Panc1 (cell line): ENCODE measurements around the gene DNM3.

Source experiments
- POLR2AphosphoS5 ChIP-seq: IDR thresholded peaks from 2 replicates; pipeline ENCODE4 v1.6.1; 2012; ENCODE audit warnings: mild to moderate bottlenecking, low read depth, low read length, moderate library complexity
- SIN3A ChIP-seq: IDR thresholded peaks from 2 replicates; pipeline ENCODE4 v1.6.1; 2012; ENCODE audit warnings: low read depth, mild to moderate bottlenecking, low read length, moderate library complexity, borderline replicate concordance; ENCODE audit not compliant: insufficient read depth
- TCF7L2 ChIP-seq: IDR thresholded peaks from 2 replicates; pipeline ENCODE4 v1.6.1; 2011; ENCODE audit warnings: mild to moderate bottlenecking, low read depth, low read length, inconsistent platforms
- TF ChIP-seq, protein P1 (sequence below): fragments of 450-650 bp; IDR thresholded peaks from 2 replicates; pipeline ENCODE4 v1.5.1; 2017; ENCODE audit warnings: mild to moderate bottlenecking
- TF ChIP-seq, protein P2 (sequence below), 2 experiments: IDR thresholded peaks; 2 replicates each; pipeline ENCODE4 v1.6.1; 2011 to 2012; ENCODE audit warnings: low read depth in 2 of 2, control low read depth in 1 of 2, low read length in 1 of 2, mild to moderate bottlenecking in 1 of 2, moderate library complexity in 1 of 2; ENCODE audit not compliant: insufficient read depth in 1 of 2

DNA sequence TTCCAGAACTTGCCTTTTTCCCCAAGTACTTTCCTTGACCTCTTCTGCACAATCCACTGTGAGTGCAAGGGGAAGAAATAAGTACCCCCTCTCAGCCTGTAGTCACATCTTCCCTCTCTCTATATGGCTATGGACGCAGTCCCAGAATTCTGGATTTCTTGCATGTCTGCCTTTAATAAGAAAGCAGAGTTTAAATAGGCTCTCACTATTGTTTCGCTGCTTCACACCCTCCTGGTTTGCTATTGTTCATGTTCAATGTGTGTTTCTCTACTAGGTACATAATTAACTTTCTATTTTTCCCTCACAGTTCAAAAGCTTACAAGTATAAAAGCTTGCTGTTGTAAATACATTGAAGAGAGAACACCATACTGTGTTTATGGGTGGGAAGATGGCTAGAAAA lies 397.7 kb downstream of the DNM3 start:
- TF ChIP-seq, protein P1, sequence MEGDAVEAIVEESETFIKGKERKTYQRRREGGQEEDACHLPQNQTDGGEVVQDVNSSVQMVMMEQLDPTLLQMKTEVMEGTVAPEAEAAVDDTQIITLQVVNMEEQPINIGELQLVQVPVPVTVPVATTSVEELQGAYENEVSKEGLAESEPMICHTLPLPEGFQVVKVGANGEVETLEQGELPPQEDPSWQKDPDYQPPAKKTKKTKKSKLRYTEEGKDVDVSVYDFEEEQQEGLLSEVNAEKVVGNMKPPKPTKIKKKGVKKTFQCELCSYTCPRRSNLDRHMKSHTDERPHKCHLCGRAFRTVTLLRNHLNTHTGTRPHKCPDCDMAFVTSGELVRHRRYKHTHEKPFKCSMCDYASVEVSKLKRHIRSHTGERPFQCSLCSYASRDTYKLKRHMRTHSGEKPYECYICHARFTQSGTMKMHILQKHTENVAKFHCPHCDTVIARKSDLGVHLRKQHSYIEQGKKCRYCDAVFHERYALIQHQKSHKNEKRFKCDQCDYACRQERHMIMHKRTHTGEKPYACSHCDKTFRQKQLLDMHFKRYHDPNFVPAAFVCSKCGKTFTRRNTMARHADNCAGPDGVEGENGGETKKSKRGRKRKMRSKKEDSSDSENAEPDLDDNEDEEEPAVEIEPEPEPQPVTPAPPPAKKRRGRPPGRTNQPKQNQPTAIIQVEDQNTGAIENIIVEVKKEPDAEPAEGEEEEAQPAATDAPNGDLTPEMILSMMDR, result no peak
- no peak for TF ChIP-seq SIN3A
- TF ChIP-seq POLR2AphosphoS5, result no peak
- TF ChIP-seq, protein P2, sequence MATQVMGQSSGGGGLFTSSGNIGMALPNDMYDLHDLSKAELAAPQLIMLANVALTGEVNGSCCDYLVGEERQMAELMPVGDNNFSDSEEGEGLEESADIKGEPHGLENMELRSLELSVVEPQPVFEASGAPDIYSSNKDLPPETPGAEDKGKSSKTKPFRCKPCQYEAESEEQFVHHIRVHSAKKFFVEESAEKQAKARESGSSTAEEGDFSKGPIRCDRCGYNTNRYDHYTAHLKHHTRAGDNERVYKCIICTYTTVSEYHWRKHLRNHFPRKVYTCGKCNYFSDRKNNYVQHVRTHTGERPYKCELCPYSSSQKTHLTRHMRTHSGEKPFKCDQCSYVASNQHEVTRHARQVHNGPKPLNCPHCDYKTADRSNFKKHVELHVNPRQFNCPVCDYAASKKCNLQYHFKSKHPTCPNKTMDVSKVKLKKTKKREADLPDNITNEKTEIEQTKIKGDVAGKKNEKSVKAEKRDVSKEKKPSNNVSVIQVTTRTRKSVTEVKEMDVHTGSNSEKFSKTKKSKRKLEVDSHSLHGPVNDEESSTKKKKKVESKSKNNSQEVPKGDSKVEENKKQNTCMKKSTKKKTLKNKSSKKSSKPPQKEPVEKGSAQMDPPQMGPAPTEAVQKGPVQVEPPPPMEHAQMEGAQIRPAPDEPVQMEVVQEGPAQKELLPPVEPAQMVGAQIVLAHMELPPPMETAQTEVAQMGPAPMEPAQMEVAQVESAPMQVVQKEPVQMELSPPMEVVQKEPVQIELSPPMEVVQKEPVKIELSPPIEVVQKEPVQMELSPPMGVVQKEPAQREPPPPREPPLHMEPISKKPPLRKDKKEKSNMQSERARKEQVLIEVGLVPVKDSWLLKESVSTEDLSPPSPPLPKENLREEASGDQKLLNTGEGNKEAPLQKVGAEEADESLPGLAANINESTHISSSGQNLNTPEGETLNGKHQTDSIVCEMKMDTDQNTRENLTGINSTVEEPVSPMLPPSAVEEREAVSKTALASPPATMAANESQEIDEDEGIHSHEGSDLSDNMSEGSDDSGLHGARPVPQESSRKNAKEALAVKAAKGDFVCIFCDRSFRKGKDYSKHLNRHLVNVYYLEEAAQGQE (IDR thresholded peaks at IDR 0.05; ENCODE audit: insufficient read depth in 1 of 2, low read depth in 2 of 2, low read length in 1 of 2), result no peak
- no peak for TF ChIP-seq TCF7L2
